Measurements from ENCODE around the gene FARP1. TPM values are rescaled to one million over a fixed set of nuclear protein-coding genes. Genes with fewer than 3 reads are reported as not detected.

Gene FARP1
- total RNA-seq, 4 donors from 2014 or later: 1.5 to 10.3 (median 6.4) TPM

- intact Hi-C loops (cut with DNase I): no loop called here
- Histone ChIP-seq H3K9me3 (no peaks in the 10 kb centered on the region), H3K4me1 (peaks cover 0 to 7% (median 0%) of the 10 kb centered on the region in 3 donors), H3K27ac (no peak overlapping the region), H3K4me3 (no peak overlapping the region), H3K27me3 (no peaks in the 10 kb centered on the region), H3K36me3 (no peaks in the 10 kb centered on the region)
- DNase-seq: no peak
- TF ChIP-seq POLR2A (IDR thresholded peaks at IDR 0.05) (no peak), CTCF (IDR thresholded peaks at IDR 0.05) (no peak)
- WGBS, 2 donors: 74 to 84% methylated on average over 2 of the region's 2 CpGs
Observed at GRCh38 chr13:98310485-98311199, 167.7 kb downstream of the FARP1 start.

GRCh38 chr13:98311200-98311548 is 168.3 kb downstream of the FARP1 start:
- Histone ChIP-seq H3K36me3 (no peaks in the 10 kb centered on the region), H3K27ac (no peak overlapping the region), H3K27me3 (no peaks in the 10 kb centered on the region), H3K9me3 (no peaks in the 10 kb centered on the region), H3K4me3 (no peak overlapping the region), H3K4me1 (peaks cover 0 to 7% (median 0%) of the 10 kb centered on the region in 3 donors)
- no peak for DNase-seq
- intact Hi-C loops (cut with DNase I): no loop called here
- 48 to 90% methylated on average over 1 of the region's 1 CpG for WGBS, 2 donors
- TF ChIP-seq POLR2A (IDR thresholded peaks at IDR 0.05) (no peak), CTCF (IDR thresholded peaks at IDR 0.05) (no peak)

- 70 to 86% methylated on average over 7 of the region's 7 CpGs for WGBS, 2 donors
- intact Hi-C loops (cut with DNase I): no loop called here
- TF ChIP-seq POLR2A (IDR thresholded peaks at IDR 0.05) (no peak), CTCF (IDR thresholded peaks at IDR 0.05) (no peak)
- Histone ChIP-seq H3K9me3 (no peaks in the 10 kb centered on the region), H3K27me3 (no peaks in the 10 kb centered on the region), H3K27ac (no peak overlapping the region), H3K4me3 (no peak overlapping the region), H3K4me1 (peaks cover 0 to 7% (median 0%) of the 10 kb centered on the region in 3 donors), H3K36me3 (no peaks in the 10 kb centered on the region)
- DNase-seq: no peak
Observed at GRCh38 chr13:98312606-98313005, 169.7 kb downstream of the FARP1 start.

- Histone ChIP-seq H3K36me3 (no peaks in the 10 kb centered on the region), H3K27me3 (no peaks in the 10 kb centered on the region), H3K4me3 (no peak overlapping the region), H3K9me3 (no peaks in the 10 kb centered on the region), H3K27ac (no peak overlapping the region), H3K4me1 (peaks cover 0 to 1% (median 0%) of the 10 kb centered on the region in 3 donors)
- DNase-seq: no peak
- WGBS, 2 donors: 81 to 90% methylated on average over 13 to 19 of the region's 20 CpGs
- no peak for TF ChIP-seq POLR2A (IDR thresholded peaks at IDR 0.05)
- TF ChIP-seq CTCF (IDR thresholded peaks at IDR 0.05): no peak
- intact Hi-C loops (cut with DNase I): no loop called here
Observed at GRCh38 chr13:98313023-98313921, 170.4 kb downstream of the FARP1 start.

GRCh38 chr13:98313922-98314292 is 171.0 kb downstream of the FARP1 start:
- Histone ChIP-seq H3K27me3 (no peaks in the 10 kb centered on the region), H3K27ac (no peak overlapping the region), H3K9me3 (no peaks in the 10 kb centered on the region), H3K36me3 (no peaks in the 10 kb centered on the region), H3K4me3 (no peak overlapping the region), H3K4me1 (no peaks in the 10 kb centered on the region)
- intact Hi-C loops (cut with DNase I): no loop called here
- TF ChIP-seq CTCF (IDR thresholded peaks at IDR 0.05) (no peak), POLR2A (IDR thresholded peaks at IDR 0.05) (no peak)
- no peak for DNase-seq
- 57 to 70% methylated on average over 6 of the region's 6 CpGs for whole genome bisulfite sequencing, 2 donors
